ENCODE measurements around the gene ZNF609. TPM values are rescaled to one million over a fixed set of nuclear protein-coding genes. Genes with fewer than 3 reads are reported as not detected.

The ZNF609 gene
- total RNA-seq, 1 experiment from 2014 or later = 35.0 TPM

- DNase-seq (ENCODE audit: low spot score) = no peak
- no TSS peak for BruUV-seq (replicated peaks)
Measured at GRCh38 chr15:64443016-64443415, 17.4 kb upstream of the ZNF609 start.

GRCh38 chr15:64443747-64444621, 16.4 kb upstream of the ZNF609 start:
- no peak for TF ChIP-seq CTCF (conservative IDR thresholded peaks at IDR 0.05; ENCODE audit: low read depth, low read length)
- no peak for TF ChIP-seq EZH2 (IDR thresholded peaks at IDR 0.05; ENCODE audit: borderline replicate concordance, low read depth, low read length, poor library complexity, severe bottlenecking)
- Histone ChIP-seq H3K9me3 (ENCODE audit: low read depth, low read length, poor library complexity, severe bottlenecking) (no peaks in the 10 kb centered on the region), H3K4me3 (ENCODE audit: low read depth, low read length, poor library complexity, severe bottlenecking) (no peak overlapping the region), H3K4me1 (ENCODE audit: insufficient read depth, low read length, poor library complexity, severe bottlenecking) (no peaks in the 10 kb centered on the region), H3K36me3 (ENCODE audit: insufficient read depth, low read length, poor library complexity, severe bottlenecking) (peaks cover 5% of the 10 kb centered on the region), H3K27ac (ENCODE audit: low read depth, low read length, poor library complexity, severe bottlenecking) (no peak overlapping the region), H3K27me3 (replicated peaks; ENCODE audit: insufficient read depth, low read depth, low read length, poor library complexity) (no peaks in the 10 kb centered on the region)
- no TSS peak for BruUV-seq (replicated peaks)
- ChIA-PET CTCF (no interaction called here), POLR2A (ENCODE audit: low non-redundant PET) (no interaction called here)
- intact Hi-C loops (cut with micrococcal nuclease; ENCODE audit: unreplicated experiment) = no loop called here
- DNase-seq (ENCODE audit: low spot score) = peak; percentile 37

More at GRCh38 chr15:64443016-64443415, 17.4 kb upstream of the ZNF609 start:
- no peaks in the 10 kb centered on the region for H3K27me3 ChIP-seq (replicated peaks; ENCODE audit: insufficient read depth, low read depth, low read length, poor library complexity)
- CTCF ChIA-PET = no interaction called here
- H3K4me1 ChIP-seq (ENCODE audit: insufficient read depth, low read length, poor library complexity, severe bottlenecking) = no peaks in the 10 kb centered on the region
- H3K9me3 ChIP-seq (ENCODE audit: low read depth, low read length, poor library complexity, severe bottlenecking) = no peaks in the 10 kb centered on the region
- peaks cover 5% of the 10 kb centered on the region for H3K36me3 ChIP-seq (ENCODE audit: insufficient read depth, low read length, poor library complexity, severe bottlenecking)
- no peak overlapping the region for H3K27ac ChIP-seq (ENCODE audit: low read depth, low read length, poor library complexity, severe bottlenecking)
- intact Hi-C loops (cut with micrococcal nuclease; ENCODE audit: unreplicated experiment) = no loop called here
- no peak overlapping the region for H3K4me3 ChIP-seq (ENCODE audit: low read depth, low read length, poor library complexity, severe bottlenecking)
- POLR2A ChIA-PET (ENCODE audit: low non-redundant PET) = no interaction called here
- no peak for TF ChIP-seq CTCF (conservative IDR thresholded peaks at IDR 0.05; ENCODE audit: low read depth, low read length)
- no peak for TF ChIP-seq EZH2 (IDR thresholded peaks at IDR 0.05; ENCODE audit: borderline replicate concordance, low read depth, low read length, poor library complexity, severe bottlenecking)

GRCh38 chr15:64444836-64445235, 15.5 kb upstream of the ZNF609 start:
- Histone ChIP-seq H3K9me3 (ENCODE audit: low read depth, low read length, poor library complexity, severe bottlenecking) (no peaks in the 10 kb centered on the region), H3K4me3 (ENCODE audit: low read depth, low read length, poor library complexity, severe bottlenecking) (no peak overlapping the region)
- TF ChIP-seq CTCF (conservative IDR thresholded peaks at IDR 0.05; ENCODE audit: low read depth, low read length) (no peak), EZH2 (IDR thresholded peaks at IDR 0.05; ENCODE audit: borderline replicate concordance, low read depth, low read length, poor library complexity, severe bottlenecking) (no peak)

More at GRCh38 chr15:64444836-64445235, 15.5 kb upstream of the ZNF609 start:
- CTCF ChIA-PET = no interaction called here
- POLR2A ChIA-PET (ENCODE audit: low non-redundant PET) = no interaction called here
- no TSS peak for BruUV-seq (replicated peaks)
- H3K27me3 ChIP-seq (replicated peaks; ENCODE audit: insufficient read depth, low read depth, low read length, poor library complexity) = no peaks in the 10 kb centered on the region
- no peak for DNase-seq (ENCODE audit: low spot score)
- H3K27ac ChIP-seq (ENCODE audit: low read depth, low read length, poor library complexity, severe bottlenecking) = no peak overlapping the region
- peaks cover 5% of the 10 kb centered on the region for H3K36me3 ChIP-seq (ENCODE audit: insufficient read depth, low read length, poor library complexity, severe bottlenecking)
- intact Hi-C loops (cut with micrococcal nuclease; ENCODE audit: unreplicated experiment) = no loop called here
- H3K4me1 ChIP-seq (ENCODE audit: insufficient read depth, low read length, poor library complexity, severe bottlenecking) = no peaks in the 10 kb centered on the region

Data from A673 (cell line).